T-helper 2 cell treated with Interferon-gamma antibody and Interleukin-4, amounts not matched to agents 100 ng/mL and 5 ng/mL, for 36 hours (primary cell): ENCODE results near the gene FBXO28. TPM values are rescaled to one million over a fixed set of nuclear protein-coding genes. Genes with fewer than 3 reads are reported as not detected.

ENCODE experiments used
- intact Hi-C: fragments of 100-400 bp; cut with micrococcal nuclease; formaldehyde crosslinking; loops from one replicate; pipeline ENCODE4 v1.15.1; 2023
- total RNA-seq: library from RNA; stranded (reverse); gene quantifications from 2 replicates; pipeline ENCODE4 v1.2.3, GENCODE V29; 2022

Gene FBXO28
- total RNA-seq, 1 donor from 2014 or later: 21.1 TPM

GRCh38 chr1:224141693-224142092, 27.8 kb downstream of the FBXO28 start:
- intact Hi-C loops: no loop called here

- intact Hi-C loops: no loop called here
Measured at GRCh38 chr1:224149709-224150108, 35.8 kb downstream of the FBXO28 start.

- intact Hi-C loops: no loop called here
Measured at GRCh38 chr1:224151117-224151516, 37.2 kb downstream of the FBXO28 start.

- intact Hi-C loops: no loop called here
Measured at GRCh38 chr1:224157316-224157715, 43.4 kb downstream of the FBXO28 start.

GRCh38 chr1:224159541-224159940, 45.6 kb downstream of the FBXO28 start:
- intact Hi-C loops: no loop called here

- intact Hi-C loops: no loop called here
Measured at GRCh38 chr1:224160171-224160682, 46.3 kb downstream of the FBXO28 start.

- intact Hi-C loops: no loop called here
Measured at GRCh38 chr1:224162768-224163167, 48.9 kb downstream of the FBXO28 start.

- intact Hi-C loops: no loop called here
Measured at GRCh38 chr1:224163311-224163710, 49.4 kb downstream of the FBXO28 start.

- intact Hi-C loops: no loop called here
Measured at GRCh38 chr1:224168859-224169380, 55.0 kb downstream of the FBXO28 start.

- intact Hi-C loops: loop anchor here (1.0 to 2.0 kb wide), 2 partner anchors 13 to 161 kb away; partner anchors contain the start of gene NVL
Measured at GRCh38 chr1:224169718-224170270, 55.9 kb downstream of the FBXO28 start.

GRCh38 chr1:224170343-224170742, 56.4 kb downstream of the FBXO28 start:
- intact Hi-C loops: loop anchor here (1.0 to 2.0 kb wide), 2 partner anchors 12 to 160 kb away; partner anchors contain the start of gene NVL

- intact Hi-C loops: loop anchor here (1.0 to 2.0 kb wide), 2 partner anchors 11 to 160 kb away; partner anchors contain the start of gene NVL
Measured at GRCh38 chr1:224170748-224171478, 57.0 kb downstream of the FBXO28 start.

GRCh38 chr1:224172229-224172628, 58.3 kb downstream of the FBXO28 start:
- intact Hi-C loops: no loop called here

- intact Hi-C loops: no loop called here
Measured at GRCh38 chr1:224173523-224173922, 59.6 kb downstream of the FBXO28 start.

GRCh38 chr1:224175617-224176016, 61.7 kb downstream of the FBXO28 start:
- intact Hi-C loops: no loop called here

GRCh38 chr1:224177356-224177999, 63.6 kb downstream of the FBXO28 start:
- intact Hi-C loops: no loop called here

- intact Hi-C loops: no loop called here
Measured at GRCh38 chr1:224178894-224179293, 65.0 kb downstream of the FBXO28 start.

GRCh38 chr1:224180783-224181452, 67.0 kb downstream of the FBXO28 start:
- intact Hi-C loops: loop anchor here (5.0 to 10.0 kb wide), 3 partner anchors 81 to 466 kb away; partner anchors contain the start of gene CAPN2

- intact Hi-C loops: loop anchor here (5.0 to 10.0 kb wide), 3 partner anchors 81 to 467 kb away; partner anchors contain the start of gene CAPN2
Measured at GRCh38 chr1:224181453-224181810, 67.5 kb downstream of the FBXO28 start.

GRCh38 chr1:224182057-224182865, 68.3 kb downstream of the FBXO28 start:
- intact Hi-C loops: loop anchor here (1.0 to 10.0 kb wide), 11 partner anchors 12 to 1469 kb away; partner anchors contain the start of genes AIDA, BROX, CAPN2 and FBXO28
